C4-2B (cell line): ENCODE measurements around the gene PSMA3.
"Not testable (repeated sequence)": the region's sequence is repeated elsewhere in the genome, so short reads cannot be mapped to it uniquely, and the experiment has no call there.

Source experiments
- H3K27ac ChIP-seq: fragments of 450-650 bp; 2 replicates; pipeline ENCODE4 v1.5.1; 2017
- CTCF ChIP-seq: fragments of 450-650 bp; conservative IDR thresholded peaks from 2 replicates; pipeline ENCODE4 v1.5.1; 2017; ENCODE audit warnings: mild to moderate bottlenecking
- ZFX ChIP-seq: fragments of 450-650 bp; IDR thresholded peaks from 2 replicates; pipeline ENCODE4 v1.6.1; 2017

PSMA3 gene

GRCh38 chr14:58245562-58245961 lies 919 bp downstream of the PSMA3 start:
- peak overlapping the region; percentile 84 for H3K27ac ChIP-seq
- TF ChIP-seq ZFX (no peak), CTCF (no peak)

GRCh38 chr14:58249611-58250010 lies 5.0 kb downstream of the PSMA3 start:
- no peak overlapping the region for H3K27ac ChIP-seq

GRCh38 chr14:58258156-58258555 lies 13.5 kb downstream of the PSMA3 start:
- H3K27ac ChIP-seq, result no peak overlapping the region
- TF ChIP-seq ZFX, result no peak

More at GRCh38 chr14:58249611-58250010, 5.0 kb downstream of the PSMA3 start:
- no peak for TF ChIP-seq CTCF
- no peak for TF ChIP-seq ZFX

GRCh38 chr14:58262005-58262404 lies 17.4 kb downstream of the PSMA3 start:
- H3K27ac ChIP-seq, result not testable (repeated sequence)

GRCh38 chr14:58265401-58265800 lies 20.8 kb downstream of the PSMA3 start:
- H3K27ac ChIP-seq, result no peak overlapping the region
- TF ChIP-seq CTCF, result no peak
- TF ChIP-seq ZFX, result no peak

GRCh38 chr14:58270628-58271027 lies 26.0 kb downstream of the PSMA3 start:
- TF ChIP-seq CTCF (no peak), ZFX (no peak)
- no peak overlapping the region for H3K27ac ChIP-seq

GRCh38 chr14:58272588-58273372 lies 28.1 kb downstream of the PSMA3 start:
- TF ChIP-seq ZFX, result no peak
- peak; percentile 16 for TF ChIP-seq CTCF
- no peak overlapping the region for H3K27ac ChIP-seq

GRCh38 chr14:58274881-58275280 lies 30.2 kb downstream of the PSMA3 start:
- H3K27ac ChIP-seq, result no peak overlapping the region
- TF ChIP-seq CTCF (no peak), ZFX (no peak)
